Uterus (tissue), 4 donors: ENCODE measurements around the gene DYRK2. TPM values are rescaled to one million over a fixed set of nuclear protein-coding genes. Genes with fewer than 3 reads are reported as not detected.

Source experiments
- DNase-seq, 2 donors: peaks; one replicate each; pipeline ENCODE4 v3.0.0-alpha.2; 2019 to 2020
- H3K27ac ChIP-seq, 2 donors: fragments of 200-600 bp; sonication (generic); 1 replicate in 1 of 2; 2 replicates in 1 of 2; pipeline ENCODE4 v1.5.1; 2016 to 2018
- H3K27me3 ChIP-seq, 2 donors: fragments of 200-600 bp; sonication (generic); one replicate each; pipeline ENCODE4 v1.5.1; 2018 to 2019; ENCODE audit warnings: control low read depth in 1 of 2
- H3K36me3 ChIP-seq, 2 donors: fragments of 200-600 bp; sonication (generic); one replicate each; pipeline ENCODE4 v1.5.1; 2019; ENCODE audit warnings: control low read depth in 1 of 2
- H3K4me1 ChIP-seq, 2 donors: fragments of 200-600 bp; sonication (generic); one replicate each; pipeline ENCODE4 v1.5.1; 2018 to 2019; ENCODE audit warnings: control low read depth in 1 of 2
- H3K4me3 ChIP-seq, 2 donors: fragments of 200-600 bp; sonication (generic); 1 replicate in 1 of 2; 2 replicates in 1 of 2; pipeline ENCODE4 v1.5.1; 2018 to 2019; ENCODE audit warnings: mild to moderate bottlenecking in 1 of 2
- H3K9me3 ChIP-seq, 2 donors: fragments of 200-600 bp; sonication (generic); one replicate each; pipeline ENCODE4 v1.5.1; 2019; ENCODE audit warnings: control low read depth in 1 of 2
- POLR2A ChIP-seq, 2 donors: fragments of 450-650 bp; IDR thresholded peaks; one replicate each; pipeline ENCODE4 v1.6.1; 2016; ENCODE audit warnings: antibody characterized with exemption in 2 of 2, mild to moderate bottlenecking in 1 of 2, moderate library complexity in 1 of 2
- intact Hi-C: fragments of 100-400 bp; cut with DNase I; formaldehyde crosslinking; loops from one replicate; pipeline ENCODE4 v1.15.1; 2023; ENCODE audit warnings: low total_unique reads
- total RNA-seq, 4 donors: library from RNA; depleted of rRNA in 3 of 4; stranded (reverse); fragments of >200 nt in 3 of 4; gene quantifications; one replicate each; pipeline versions ENCODE4 v1.1.0 to v1.2.4, GENCODE V29; 2014 to 2023
- TF ChIP-seq, protein P1 (sequence below), 4 experiments: fragments of 200-600 bp in 2 of 4; fragments of 450-650 bp in 2 of 4; sonication (generic) in 2 of 4; IDR thresholded peaks; one replicate each; pipeline ENCODE4 v1.5.1; 2016 to 2019; ENCODE audit warnings: antibody characterized with exemption in 4 of 4, mild to moderate bottlenecking in 2 of 4, moderate library complexity in 1 of 4
- donor health status: DM: yes; HTN: yes; CAD: no.

Gene DYRK2
- total RNA-seq, 4 donors from 2014 or later = 21.5 to 59.7 (median 34.7) TPM

DNA sequence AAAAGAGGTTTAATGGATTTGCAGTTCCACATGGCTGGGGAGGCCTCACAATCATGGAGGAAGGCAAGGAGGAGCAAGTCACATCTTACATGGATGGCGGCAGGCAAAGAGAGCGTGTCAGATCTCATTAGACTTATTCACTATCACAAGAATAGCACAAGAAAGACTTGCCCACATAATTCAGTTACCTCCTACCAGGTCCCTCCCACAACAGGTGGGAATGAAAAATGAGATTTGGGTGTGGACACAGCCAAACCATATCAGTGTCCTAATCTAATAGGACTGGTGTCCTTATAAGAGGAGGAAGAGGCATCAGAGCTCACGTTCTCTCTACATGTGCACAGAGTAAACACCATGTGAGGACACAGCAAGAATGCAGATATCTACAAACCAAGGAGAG, 25.9 kb downstream of the DYRK2 start:
- H3K36me3 ChIP-seq = no peaks in the 10 kb centered on the region
- no peak for TF ChIP-seq POLR2A (IDR thresholded peaks at IDR 0.05)
- TF ChIP-seq, protein P1, sequence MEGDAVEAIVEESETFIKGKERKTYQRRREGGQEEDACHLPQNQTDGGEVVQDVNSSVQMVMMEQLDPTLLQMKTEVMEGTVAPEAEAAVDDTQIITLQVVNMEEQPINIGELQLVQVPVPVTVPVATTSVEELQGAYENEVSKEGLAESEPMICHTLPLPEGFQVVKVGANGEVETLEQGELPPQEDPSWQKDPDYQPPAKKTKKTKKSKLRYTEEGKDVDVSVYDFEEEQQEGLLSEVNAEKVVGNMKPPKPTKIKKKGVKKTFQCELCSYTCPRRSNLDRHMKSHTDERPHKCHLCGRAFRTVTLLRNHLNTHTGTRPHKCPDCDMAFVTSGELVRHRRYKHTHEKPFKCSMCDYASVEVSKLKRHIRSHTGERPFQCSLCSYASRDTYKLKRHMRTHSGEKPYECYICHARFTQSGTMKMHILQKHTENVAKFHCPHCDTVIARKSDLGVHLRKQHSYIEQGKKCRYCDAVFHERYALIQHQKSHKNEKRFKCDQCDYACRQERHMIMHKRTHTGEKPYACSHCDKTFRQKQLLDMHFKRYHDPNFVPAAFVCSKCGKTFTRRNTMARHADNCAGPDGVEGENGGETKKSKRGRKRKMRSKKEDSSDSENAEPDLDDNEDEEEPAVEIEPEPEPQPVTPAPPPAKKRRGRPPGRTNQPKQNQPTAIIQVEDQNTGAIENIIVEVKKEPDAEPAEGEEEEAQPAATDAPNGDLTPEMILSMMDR (IDR thresholded peaks at IDR 0.05) = no peak

DNA sequence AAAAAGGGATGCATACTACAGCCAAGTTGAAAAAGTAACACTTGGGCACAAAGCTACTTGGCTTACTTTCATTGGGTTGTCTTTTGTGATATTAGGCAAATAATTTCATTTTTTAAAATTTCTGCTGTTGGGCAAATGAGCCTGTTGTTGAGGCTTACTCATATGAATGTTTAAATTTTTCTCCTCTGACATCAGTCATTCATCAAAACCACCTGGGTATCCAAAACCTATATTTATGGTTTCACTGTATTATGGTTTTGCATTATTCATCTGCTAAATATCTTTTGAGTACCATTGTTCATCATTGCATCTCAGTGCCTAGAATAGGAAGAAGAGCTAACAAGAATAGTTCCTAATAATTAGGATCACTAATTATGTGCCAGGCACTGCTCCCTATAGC, 28.1 kb downstream of the DYRK2 start:
- Histone ChIP-seq H3K9me3 (no peaks in the 10 kb centered on the region), H3K4me1 (peaks cover 0 to 10% of the 10 kb centered on the region in 2 donors), H3K36me3 (no peaks in the 10 kb centered on the region), H3K4me3 (no peak overlapping the region), H3K27ac (no peak overlapping the region), H3K27me3 (no peaks in the 10 kb centered on the region)
- TF ChIP-seq, protein P1 (IDR thresholded peaks at IDR 0.05) = no peak
- TF ChIP-seq POLR2A (IDR thresholded peaks at IDR 0.05) = no peak
- intact Hi-C loops = no loop called here
- no peak for DNase-seq

More for the DNA sequence above, 25.9 kb downstream of the DYRK2 start:
- DNase-seq = no peak
- H3K4me1 ChIP-seq = peaks cover 0 to 5% of the 10 kb centered on the region in 2 donors
- intact Hi-C loops = no loop called here
- H3K27me3 ChIP-seq = no peaks in the 10 kb centered on the region
- H3K9me3 ChIP-seq = no peaks in the 10 kb centered on the region
- H3K27ac ChIP-seq = no peak overlapping the region
- H3K4me3 ChIP-seq = no peak overlapping the region

DNA sequence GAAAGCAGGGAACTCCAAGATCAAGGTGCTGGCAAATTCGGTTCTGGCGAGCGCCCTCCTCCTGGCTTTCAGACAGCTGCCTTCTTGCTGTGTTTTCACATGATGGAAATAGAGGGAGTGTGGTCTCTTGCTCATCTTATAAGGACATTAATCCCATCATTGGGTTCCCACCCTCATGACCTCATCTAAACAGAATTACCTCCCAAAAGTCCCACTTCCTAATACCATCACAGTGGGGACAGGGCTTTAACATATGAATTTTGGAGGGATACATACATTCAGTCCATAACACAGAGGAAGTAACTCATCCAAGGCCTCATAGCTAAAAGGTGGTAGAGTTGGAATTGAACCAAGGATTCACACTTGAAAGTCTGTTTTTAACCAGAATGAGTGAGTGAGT, 28.6 kb downstream of the DYRK2 start:
- Histone ChIP-seq H3K9me3 (no peaks in the 10 kb centered on the region), H3K27me3 (no peaks in the 10 kb centered on the region), H3K27ac (no peak overlapping the region), H3K36me3 (no peaks in the 10 kb centered on the region), H3K4me1 (peaks cover 0 to 10% of the 10 kb centered on the region in 2 donors), H3K4me3 (no peak overlapping the region)
- intact Hi-C loops = no loop called here
- DNase-seq = no peak
- TF ChIP-seq, protein P1 (IDR thresholded peaks at IDR 0.05) = no peak
- TF ChIP-seq POLR2A (IDR thresholded peaks at IDR 0.05) = no peak

DNA sequence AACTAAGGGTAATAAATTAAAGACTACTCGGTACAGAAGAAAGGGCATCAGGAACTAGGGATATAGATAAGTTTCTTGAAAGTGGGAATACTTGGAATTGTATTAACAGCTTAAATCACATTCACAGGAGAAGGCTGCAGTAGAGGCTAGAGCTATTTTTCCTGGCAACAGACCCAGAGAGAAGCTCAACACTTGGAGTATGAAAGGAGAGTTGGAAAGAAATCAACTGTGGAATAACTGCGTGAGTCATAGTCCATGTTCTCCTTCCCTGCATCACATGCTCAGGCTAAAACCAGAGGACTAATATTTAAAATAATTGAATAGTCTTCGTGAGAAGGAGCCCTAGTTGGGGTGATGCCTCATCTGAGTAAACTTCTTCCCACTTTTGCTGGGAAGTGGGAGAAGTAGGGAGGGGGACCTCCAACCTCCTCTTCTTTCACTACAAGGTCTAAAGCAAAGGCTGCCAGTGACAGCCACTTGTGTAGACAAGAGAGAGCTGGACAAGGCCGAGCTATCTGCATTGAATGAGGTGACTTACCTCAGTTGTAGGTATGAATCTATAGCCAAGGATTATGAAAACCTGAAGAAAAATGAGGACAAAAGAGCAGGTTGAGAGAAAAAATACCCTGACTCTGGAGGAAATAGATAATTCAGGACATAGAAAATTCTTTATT, 32.7 kb downstream of the DYRK2 start:
- Histone ChIP-seq H3K4me1 (peaks cover 0 to 10% of the 10 kb centered on the region in 2 donors), H3K36me3 (no peaks in the 10 kb centered on the region), H3K9me3 (no peaks in the 10 kb centered on the region), H3K27me3 (no peaks in the 10 kb centered on the region), H3K4me3 (no peak overlapping the region), H3K27ac (peak overlapping the region; percentile 78 to 89)
- intact Hi-C loops = no loop called here
- peak; percentile 22 to 56 for DNase-seq
- TF ChIP-seq POLR2A (IDR thresholded peaks at IDR 0.05) = no peak
- TF ChIP-seq, protein P1 (IDR thresholded peaks at IDR 0.05) = no peak

DNA sequence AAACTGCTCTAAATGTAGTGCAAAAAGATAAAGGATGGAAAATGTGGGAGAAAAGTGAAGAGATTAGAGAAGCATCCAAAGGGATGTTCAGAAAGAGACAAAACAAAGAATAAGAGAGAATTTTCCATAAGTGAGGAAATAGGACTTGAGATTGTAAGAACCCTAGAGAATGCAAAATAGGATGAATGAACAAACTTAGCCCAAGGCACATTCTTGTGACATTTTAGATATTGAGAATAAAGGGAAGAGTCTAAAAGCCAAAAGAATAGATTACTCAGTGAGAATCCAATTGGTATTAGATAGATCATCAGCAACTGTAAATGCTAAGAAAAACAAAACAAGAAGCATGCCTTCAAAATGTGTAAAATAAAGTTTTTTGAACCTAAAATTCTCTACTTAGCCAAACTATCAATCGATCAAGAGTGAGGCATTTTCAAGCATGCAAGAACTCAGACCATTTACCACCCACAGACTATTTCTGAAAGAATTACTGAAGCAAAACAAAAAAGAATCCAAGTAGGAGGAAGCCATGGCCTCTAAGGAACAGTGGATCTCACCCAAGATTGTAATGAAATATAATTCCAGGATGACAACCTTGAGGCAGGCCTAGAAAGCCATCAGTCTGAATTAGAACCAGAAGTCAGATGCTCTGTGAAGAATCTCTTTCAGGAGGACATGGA, 33.5 kb downstream of the DYRK2 start:
- intact Hi-C loops = no loop called here
- H3K36me3 ChIP-seq = no peaks in the 10 kb centered on the region
- H3K4me1 ChIP-seq = peaks cover 0 to 10% of the 10 kb centered on the region in 2 donors
- no peaks in the 10 kb centered on the region for H3K27me3 ChIP-seq
- H3K9me3 ChIP-seq = no peaks in the 10 kb centered on the region
- peak overlapping the region; percentile 78 to 89 for H3K27ac ChIP-seq
- TF ChIP-seq, protein P1 (IDR thresholded peaks at IDR 0.05) = no peak
- no peak for TF ChIP-seq POLR2A (IDR thresholded peaks at IDR 0.05)
- H3K4me3 ChIP-seq = no peak overlapping the region
- no peak for DNase-seq
